Measurements from ENCODE around the gene KIAA1217.

GRCh38 chr10:24352399-24352798, 143.5 kb downstream of the KIAA1217 start:
- TF ChIP-seq POLR2A (IDR thresholded peaks at IDR 0.05; ENCODE audit: low read depth) (no peak), CTCF (IDR thresholded peaks at IDR 0.05) (no peak), POLR2AphosphoS5 (IDR thresholded peaks at IDR 0.05) (no peak), EP300 (IDR thresholded peaks at IDR 0.05) (no peak)

All from esophagus muscularis mucosa (tissue), 4 donors.